GM19452 (cell line): ENCODE data around the gene C2orf69.
A peak's percentile ranks its signal among the peaks of the same experiment; 100 is the strongest.

ENCODE experiments used
- ATAC-seq: cut with Tn5 transposase; IDR thresholded peaks from one replicate; pipeline ENCODE4 v1.9.1; 2021; ENCODE audit not compliant: unreplicated experiment

The C2orf69 gene

GRCh38 chr2:199914372-199914958, 3.4 kb downstream of the C2orf69 start:
- no peak for ATAC-seq

- ATAC-seq, result no peak
Observed at GRCh38 chr2:199916980-199917379, 5.9 kb downstream of the C2orf69 start.

GRCh38 chr2:199922856-199923255, 11.8 kb downstream of the C2orf69 start:
- ATAC-seq, result no peak

- no peak for ATAC-seq
Observed at GRCh38 chr2:199923924-199924323, 12.8 kb downstream of the C2orf69 start.

- no peak for ATAC-seq
Observed at GRCh38 chr2:199926806-199927205, 15.7 kb downstream of the C2orf69 start.

- no peak for ATAC-seq
Observed at GRCh38 chr2:199928226-199928625, 17.1 kb downstream of the C2orf69 start.

GRCh38 chr2:199928626-199929025, 17.5 kb downstream of the C2orf69 start:
- no peak for ATAC-seq

GRCh38 chr2:199929262-199929661, 18.2 kb downstream of the C2orf69 start:
- ATAC-seq, result no peak

- ATAC-seq, result no peak
Observed at GRCh38 chr2:199932312-199932855, 21.3 kb downstream of the C2orf69 start.

- ATAC-seq, result no peak
Observed at GRCh38 chr2:199933466-199933865, 22.4 kb downstream of the C2orf69 start.

GRCh38 chr2:199936554-199936953, 25.5 kb downstream of the C2orf69 start:
- no peak for ATAC-seq

- peak; percentile 50 for ATAC-seq
Observed at GRCh38 chr2:199940373-199940772, 29.3 kb downstream of the C2orf69 start.

GRCh38 chr2:199943373-199943772, 32.3 kb downstream of the C2orf69 start:
- no peak for ATAC-seq

- no peak for ATAC-seq
Observed at GRCh38 chr2:199946196-199946595, 35.1 kb downstream of the C2orf69 start.

- no peak for ATAC-seq
Observed at GRCh38 chr2:199946836-199947235, 35.7 kb downstream of the C2orf69 start.

GRCh38 chr2:199950396-199950795, 39.3 kb downstream of the C2orf69 start:
- ATAC-seq, result no peak

- ATAC-seq, result no peak
Observed at GRCh38 chr2:199951023-199951422, 39.9 kb downstream of the C2orf69 start.

- peak; percentile 40 for ATAC-seq
Observed at GRCh38 chr2:199955007-199955338, 43.9 kb downstream of the C2orf69 start.

GRCh38 chr2:199955339-199956061, 44.4 kb downstream of the C2orf69 start, which contains the start of the genes MAIP1 and TYW5:
Gene MAIP1, plus strand, starts transcription at chr2:199955582. Its CDS starts 217 bp downstream, at chr2:199955799.
Gene TYW5, minus strand, starts transcription at chr2:199955491. Its CDS starts 21 bp downstream, at chr2:199955470.
- ATAC-seq, result peak; percentile 87

- no peak for ATAC-seq
Observed at GRCh38 chr2:199956062-199956380, 44.9 kb downstream of the C2orf69 start.

GRCh38 chr2:199958014-199958413, 46.9 kb downstream of the C2orf69 start:
- ATAC-seq, result no peak

- ATAC-seq, result peak; percentile 71
Observed at GRCh38 chr2:199962203-199962602, 51.1 kb downstream of the C2orf69 start.
